H1 (cell line): ENCODE measurements around the gene BMP2. TPM values are rescaled to one million over a fixed set of nuclear protein-coding genes. Genes with fewer than 3 reads are reported as not detected.

Source experiments
- EZH2 ChIP-seq: fragments of 200-600 bp; sonication (generic); IDR thresholded peaks from 2 replicates; pipeline ENCODE4 v1.7.1; 2012; ENCODE audit warnings: low read depth, mild to moderate bottlenecking, moderate library complexity, low read length, inconsistent platforms; ENCODE audit not compliant: severe bottlenecking
- RBBP5 ChIP-seq: IDR thresholded peaks from 2 replicates; pipeline ENCODE4 v1.7.1; 2012; ENCODE audit warnings: low read depth, mild to moderate bottlenecking, inconsistent platforms, low read length, moderate library complexity, borderline replicate concordance
- SUZ12 ChIP-seq: fragments of 200-600 bp; sonication (generic); IDR thresholded peaks from 2 replicates; pipeline ENCODE4 v1.6.1; 2012; ENCODE audit warnings: mild to moderate bottlenecking, inconsistent platforms, low read length, moderate library complexity, mixed read lengths
- polyA plus RNA-seq, 7 experiments: library from polyadenylated mRNA; depleted of rRNA in 3 of 7; stranded (reverse) in 5 of 7; unstranded in 2 of 7; fragments of >200 nt in 5 of 7; fragments of 200-250 nt in 2 of 7; gene quantifications; 1 replicate in 5 of 7; 2 replicates in 1 of 7; 4 replicates in 1 of 7; pipeline versions ENCODE4 v1.2.1 to v1.2.3, GENCODE V29; 2011 to 2013; ENCODE audit warnings: missing spikeins in 2 of 7, mixed read lengths in 2 of 7
- total RNA-seq: library from RNA; stranded (reverse); fragmentation: NEBNext Ultra II Directional; extraction: Animal tissue kit (Norgen Biotek cat#: 25700); gene quantifications from 2 replicates; pipeline ENCODE4 v1.2.1, GENCODE V29; 2021

Gene BMP2
- total and polyA plus RNA-seq, 2 of the 8 experiments (the other 6 are each of a cell fraction or from before 2014, with no cell fraction given), result 1.8 to 3.6 TPM

DNA sequence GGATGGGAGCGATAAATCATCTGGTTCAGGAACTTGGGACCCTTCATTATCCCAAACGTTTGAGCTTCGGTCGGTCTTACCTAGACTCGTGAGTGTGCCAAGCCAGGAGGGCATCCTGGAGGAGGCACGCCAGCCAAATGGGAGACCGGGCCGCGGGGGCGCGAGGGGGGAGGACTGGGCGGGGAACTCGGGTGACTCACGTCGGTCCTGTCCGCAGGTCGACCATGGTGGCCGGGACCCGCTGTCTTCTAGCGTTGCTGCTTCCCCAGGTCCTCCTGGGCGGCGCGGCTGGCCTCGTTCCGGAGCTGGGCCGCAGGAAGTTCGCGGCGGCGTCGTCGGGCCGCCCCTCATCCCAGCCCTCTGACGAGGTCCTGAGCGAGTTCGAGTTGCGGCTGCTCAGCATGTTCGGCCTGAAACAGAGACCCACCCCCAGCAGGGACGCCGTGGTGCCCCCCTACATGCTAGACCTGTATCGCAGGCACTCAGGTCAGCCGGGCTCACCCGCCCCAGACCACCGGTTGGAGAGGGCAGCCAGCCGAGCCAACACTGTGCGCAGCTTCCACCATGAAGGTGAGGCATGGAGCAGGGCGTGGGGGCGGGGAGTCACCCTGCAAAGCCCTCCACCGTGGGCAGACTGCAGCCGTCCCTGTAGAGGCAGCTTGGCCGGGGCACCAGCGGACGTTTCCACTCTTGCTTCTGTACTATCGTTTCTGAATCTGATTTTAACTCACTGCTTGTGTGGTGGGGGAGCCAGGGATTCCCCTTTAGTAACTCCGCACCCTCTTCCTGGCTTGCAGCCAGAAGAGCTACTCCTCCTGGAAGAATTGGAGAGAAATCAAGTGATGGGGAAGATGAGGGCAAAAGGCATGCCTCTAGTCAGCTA lies 2.7 kb downstream of the BMP2 start (continued):
- peak; percentile 74 for TF ChIP-seq SUZ12
- peak; percentile 39 for TF ChIP-seq EZH2
- TF ChIP-seq RBBP5, result peak; percentile 87; the same call in 1 of the 2 replicates
